ENCODE measurements around the gene PDIK1L.

Gene PDIK1L

DNA sequence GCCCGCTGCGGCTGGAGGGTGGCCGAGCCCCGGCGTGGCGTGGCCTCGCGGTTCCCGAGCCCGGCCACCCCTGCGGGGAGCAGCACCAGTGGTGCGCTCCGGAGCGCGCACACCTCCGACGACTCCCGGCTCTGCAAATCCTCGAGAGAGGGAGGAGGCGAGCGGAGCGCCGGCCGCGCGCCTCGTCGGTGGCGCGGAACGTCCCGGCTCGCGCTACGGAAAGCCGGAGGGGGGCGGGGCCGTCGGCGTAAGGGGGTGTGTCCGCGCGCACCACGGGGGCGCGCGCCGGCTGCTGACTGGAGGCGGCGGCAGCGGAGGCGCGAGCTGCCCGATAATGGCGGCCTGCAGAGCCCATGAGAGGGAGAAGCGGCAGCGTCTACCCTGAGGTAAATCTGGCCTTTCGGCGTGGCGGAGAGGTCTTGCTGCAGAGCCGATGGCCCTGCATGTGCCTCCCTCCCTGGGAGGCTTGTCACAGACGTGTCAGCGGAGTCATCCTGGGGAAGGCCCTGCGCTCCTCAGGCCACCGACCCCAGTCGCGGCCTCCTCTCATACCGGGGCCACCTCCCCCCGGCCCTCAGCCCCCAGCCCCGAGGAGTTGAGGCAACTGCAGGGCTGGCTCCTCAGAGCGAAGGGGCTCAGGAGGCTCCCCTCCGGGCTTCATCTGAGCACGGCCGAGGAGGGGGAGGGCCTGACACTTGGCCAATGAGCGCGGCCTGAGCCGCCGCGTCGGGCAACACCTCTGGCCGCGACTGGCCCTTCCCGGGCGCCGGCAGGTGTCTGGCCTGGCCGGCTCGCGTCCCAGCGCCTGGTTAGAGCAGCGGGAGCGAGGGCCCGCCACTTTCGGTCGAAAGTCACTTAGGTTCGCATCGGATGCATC is at the start of gene PDIK1L:
Gene PDIK1L (plus strand): TSS at position 295 of the 877 bp plus-strand sequence. CDS start 2,485 bp downstream, outside the sequence.
- in situ Hi-C loops (cut with MboI; ENCODE audit: low sequenced_read_pairs), result no loop called here

DNA sequence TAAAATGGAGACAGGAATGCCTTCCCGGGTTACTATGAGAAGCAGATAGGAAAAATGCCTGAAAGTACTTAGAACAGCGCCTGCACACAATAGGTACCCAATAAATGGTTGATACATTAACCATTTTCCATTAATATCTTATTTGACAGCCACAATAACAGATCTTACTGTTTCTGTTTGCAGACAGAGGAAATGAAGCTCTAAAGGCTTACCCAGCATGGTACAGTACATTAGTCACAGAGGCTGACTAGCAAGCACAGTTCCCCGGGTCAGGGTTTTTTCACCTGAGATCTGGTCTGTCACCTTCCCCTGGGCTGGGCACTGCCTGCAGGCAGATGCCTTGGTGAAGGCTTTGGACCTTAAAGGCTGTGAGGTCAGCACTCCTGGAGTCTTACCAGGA is 47.1 kb upstream of the PDIK1L start:
- in situ Hi-C loops (cut with MboI; ENCODE audit: low sequenced_read_pairs), result no loop called here

DNA sequence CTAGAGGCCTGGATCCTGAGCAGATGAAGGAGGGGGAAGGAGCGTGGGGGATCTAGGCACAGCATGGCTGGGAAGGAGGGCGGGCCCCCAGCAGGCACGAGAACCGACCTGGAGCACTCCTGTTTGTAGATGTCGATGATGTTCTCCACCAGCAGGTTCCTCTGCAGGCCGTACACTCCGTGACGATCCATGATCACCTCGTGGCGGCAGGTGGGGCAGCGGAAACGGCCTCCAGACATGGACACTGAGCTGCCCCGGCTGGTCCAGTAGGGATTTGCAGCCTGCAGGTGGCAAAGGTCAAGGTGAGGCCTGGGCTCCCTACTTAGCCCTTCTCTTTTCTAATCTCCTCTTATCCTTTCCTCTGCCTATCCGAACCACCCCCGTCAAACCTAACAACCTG is 45.5 kb upstream of the PDIK1L start:
- in situ Hi-C loops (cut with MboI; ENCODE audit: low sequenced_read_pairs), result no loop called here

DNA sequence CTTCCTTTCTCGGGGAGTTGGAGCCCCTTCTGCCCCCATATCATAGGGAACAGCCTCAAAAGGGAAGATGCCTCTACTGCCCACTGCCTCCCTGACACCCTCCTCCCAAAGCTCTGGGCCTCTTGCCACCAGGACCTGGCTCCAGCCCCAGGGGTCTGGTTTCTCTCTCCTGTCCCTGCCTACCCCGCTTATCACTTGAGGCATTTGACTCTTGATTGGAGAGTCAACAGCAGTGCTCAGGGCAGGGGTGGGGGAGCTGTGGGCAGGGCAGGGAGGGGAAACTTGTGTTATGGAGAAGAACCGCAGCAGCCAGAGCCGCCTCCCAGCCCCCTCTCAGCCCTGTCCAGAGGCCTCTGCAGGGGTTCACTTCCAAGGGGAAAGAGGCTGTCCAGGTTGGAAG is 44.8 kb upstream of the PDIK1L start:
- in situ Hi-C loops (cut with MboI; ENCODE audit: low sequenced_read_pairs), result no loop called here

DNA sequence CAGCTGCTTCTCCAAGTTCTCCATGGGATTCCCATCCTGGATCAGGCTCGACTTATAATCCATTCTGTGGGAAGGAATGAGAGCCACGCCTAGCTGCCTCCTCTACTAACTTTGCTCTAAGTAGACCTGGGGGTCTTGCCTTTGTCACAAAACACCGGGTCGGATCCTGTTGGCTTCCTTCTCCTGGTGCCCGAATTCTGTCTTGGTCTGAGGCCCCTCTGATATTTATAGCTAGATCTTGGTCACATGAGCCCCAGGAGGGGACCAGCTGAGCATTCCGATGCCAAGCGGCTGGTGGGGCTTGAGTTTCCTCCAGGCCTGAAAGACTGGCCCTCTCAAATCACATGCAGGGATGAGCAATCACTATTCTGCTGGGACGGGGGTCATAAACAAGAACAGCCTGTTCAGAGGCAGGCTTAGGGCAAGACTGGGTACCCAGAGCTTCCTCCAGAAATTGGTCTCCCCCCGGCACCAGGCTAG is 44.2 kb upstream of the PDIK1L start, which contains the start of gene TRIM63:
Gene TRIM63 (minus strand): TSS at position 199 of the 480 bp plus-strand sequence. CDS start 136 bp downstream, at position 63.
- in situ Hi-C loops (cut with MboI; ENCODE audit: low sequenced_read_pairs), result no loop called here

DNA sequence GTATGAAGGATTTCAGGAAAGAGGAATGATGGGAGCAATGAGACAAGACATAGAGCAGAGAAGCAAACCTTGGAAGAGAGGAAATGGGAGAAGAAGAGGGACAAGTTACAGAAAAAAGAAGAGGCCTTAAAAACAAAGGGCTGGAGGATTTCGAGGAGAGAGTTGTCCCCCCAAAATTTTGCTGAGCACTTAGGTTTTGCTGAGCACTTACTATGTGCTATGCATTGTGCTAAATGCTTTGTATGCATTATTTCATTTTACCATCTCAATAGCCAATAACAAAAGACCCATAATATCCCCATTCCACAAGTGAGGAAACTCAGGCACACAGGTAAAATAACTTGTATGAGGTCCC is 41.7 kb upstream of the PDIK1L start:
- in situ Hi-C loops (cut with MboI; ENCODE audit: low sequenced_read_pairs), result no loop called here

DNA sequence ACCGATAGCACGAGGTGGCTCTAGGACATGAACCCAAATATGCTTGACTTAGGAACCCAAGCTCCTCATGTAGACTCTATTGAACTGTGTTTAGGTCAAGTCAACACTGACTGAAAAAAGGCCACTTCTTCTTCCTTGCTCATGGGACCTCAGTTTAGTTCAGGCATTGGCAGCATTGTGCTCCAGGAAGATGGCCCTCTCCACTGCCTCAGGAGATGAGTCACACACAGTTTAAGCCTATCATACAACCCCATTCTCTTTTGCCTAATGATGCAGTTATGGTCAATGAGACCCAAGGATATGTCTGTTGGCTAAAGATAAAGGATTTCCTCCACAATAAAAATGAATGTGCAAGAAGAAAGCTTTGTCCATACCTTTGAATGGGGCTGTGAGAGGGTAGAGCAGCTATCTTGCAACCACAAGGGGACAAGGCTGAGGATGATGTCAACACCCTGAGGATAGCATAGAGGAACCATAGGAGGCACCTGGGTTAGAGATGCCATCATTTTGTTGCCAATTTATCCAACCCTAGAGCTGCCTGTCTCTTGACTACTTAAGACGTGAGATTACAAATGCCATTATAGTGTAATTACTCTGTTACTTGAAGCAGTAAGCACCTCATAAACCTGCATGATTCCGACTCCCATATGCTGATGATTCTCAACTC is 41.2 kb upstream of the PDIK1L start:
- in situ Hi-C loops (cut with MboI; ENCODE audit: low sequenced_read_pairs), result no loop called here

DNA sequence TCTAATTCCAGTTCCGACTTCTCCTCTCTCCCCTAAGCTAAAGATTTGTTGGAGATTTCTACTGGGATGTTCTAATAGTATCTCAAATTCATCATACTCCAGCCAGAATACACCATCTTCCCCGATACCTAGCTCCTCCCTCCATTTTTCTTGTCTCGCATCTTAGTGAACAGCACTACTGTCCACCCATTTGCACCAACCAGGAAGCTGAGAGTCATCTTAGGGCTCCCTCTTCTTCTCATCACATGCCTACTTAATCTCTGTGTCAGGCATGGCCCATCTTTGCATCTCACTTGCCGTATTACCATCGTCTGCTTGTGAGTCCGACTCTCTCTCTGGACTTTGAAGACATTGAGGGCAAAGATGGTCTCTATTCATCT is 40.7 kb upstream of the PDIK1L start:
- in situ Hi-C loops (cut with MboI; ENCODE audit: low sequenced_read_pairs), result no loop called here

DNA sequence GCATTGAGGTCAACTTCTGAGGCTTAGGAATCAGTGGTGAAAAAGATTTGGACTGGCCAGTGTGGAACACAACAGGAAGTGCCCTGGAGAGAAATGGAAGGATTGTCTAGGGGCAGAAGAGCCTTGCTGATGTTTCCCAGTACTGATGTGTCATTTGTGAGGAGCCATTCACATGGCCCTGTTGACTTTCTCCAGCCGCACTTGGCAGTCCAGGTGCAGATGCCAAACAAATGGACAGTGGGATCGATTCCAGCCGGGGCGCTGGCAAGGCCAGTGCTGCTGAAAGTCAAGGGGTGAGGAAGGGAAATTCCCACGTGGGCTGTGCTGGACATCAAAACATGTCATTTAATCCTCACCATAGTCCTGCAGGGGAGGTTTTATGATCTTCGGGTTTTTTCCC is 39.3 kb upstream of the PDIK1L start:
- in situ Hi-C loops (cut with MboI; ENCODE audit: low sequenced_read_pairs), result no loop called here

DNA sequence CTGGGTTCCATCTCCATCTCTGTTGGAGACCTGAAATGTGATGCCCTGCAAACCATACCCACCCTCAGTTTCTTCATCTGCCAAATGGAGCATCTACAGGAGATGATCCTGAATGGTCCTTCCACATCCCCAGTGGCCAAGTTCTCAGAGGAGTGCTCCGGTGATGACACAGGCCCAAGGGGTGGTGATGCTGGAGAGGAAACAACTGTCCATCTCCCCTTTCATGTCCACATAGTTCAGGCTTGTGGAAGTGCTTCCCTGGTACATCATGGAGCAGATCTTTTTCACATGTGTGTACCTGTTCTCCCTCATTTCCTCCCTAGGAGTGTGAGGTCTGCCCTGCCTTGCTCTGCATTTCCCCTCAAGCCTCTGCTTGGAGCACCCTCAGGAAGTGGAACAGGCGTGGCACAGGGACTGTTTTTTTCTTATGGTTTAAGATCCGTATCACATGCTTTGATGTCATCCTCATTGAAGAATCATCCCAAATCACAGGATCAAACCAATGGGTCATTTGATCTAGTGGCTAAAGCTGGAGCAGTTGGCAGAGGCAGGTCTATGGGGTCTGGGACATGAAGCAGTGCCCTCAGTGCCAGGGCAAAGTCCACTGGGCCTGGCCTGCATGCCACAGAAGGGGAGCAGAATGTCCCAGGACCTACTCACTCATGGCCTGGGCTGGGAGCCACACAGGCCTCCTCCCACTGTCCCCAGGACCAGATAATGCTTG is 36.0 kb upstream of the PDIK1L start:
- in situ Hi-C loops (cut with MboI; ENCODE audit: low sequenced_read_pairs), result no loop called here

DNA sequence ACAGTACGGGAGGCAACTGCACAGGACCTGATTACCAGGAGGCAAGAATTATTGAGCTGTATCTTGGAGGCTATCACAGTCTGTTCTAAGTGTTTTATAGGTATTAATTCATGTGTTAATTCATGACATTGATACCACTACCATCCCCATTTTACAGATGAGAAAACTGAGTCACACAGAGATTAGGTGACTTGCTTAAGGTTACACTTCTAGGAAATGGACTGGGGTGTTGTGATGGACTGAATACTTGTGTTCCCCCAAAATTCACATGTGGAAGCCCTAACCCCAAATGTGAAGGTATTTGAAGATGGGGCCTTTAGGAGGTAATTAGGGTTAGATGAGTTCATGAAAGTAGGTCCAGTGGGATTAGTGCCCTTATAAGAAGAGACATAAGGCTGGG is 34.1 kb upstream of the PDIK1L start:
- in situ Hi-C loops (cut with MboI; ENCODE audit: low sequenced_read_pairs), result no loop called here

DNA sequence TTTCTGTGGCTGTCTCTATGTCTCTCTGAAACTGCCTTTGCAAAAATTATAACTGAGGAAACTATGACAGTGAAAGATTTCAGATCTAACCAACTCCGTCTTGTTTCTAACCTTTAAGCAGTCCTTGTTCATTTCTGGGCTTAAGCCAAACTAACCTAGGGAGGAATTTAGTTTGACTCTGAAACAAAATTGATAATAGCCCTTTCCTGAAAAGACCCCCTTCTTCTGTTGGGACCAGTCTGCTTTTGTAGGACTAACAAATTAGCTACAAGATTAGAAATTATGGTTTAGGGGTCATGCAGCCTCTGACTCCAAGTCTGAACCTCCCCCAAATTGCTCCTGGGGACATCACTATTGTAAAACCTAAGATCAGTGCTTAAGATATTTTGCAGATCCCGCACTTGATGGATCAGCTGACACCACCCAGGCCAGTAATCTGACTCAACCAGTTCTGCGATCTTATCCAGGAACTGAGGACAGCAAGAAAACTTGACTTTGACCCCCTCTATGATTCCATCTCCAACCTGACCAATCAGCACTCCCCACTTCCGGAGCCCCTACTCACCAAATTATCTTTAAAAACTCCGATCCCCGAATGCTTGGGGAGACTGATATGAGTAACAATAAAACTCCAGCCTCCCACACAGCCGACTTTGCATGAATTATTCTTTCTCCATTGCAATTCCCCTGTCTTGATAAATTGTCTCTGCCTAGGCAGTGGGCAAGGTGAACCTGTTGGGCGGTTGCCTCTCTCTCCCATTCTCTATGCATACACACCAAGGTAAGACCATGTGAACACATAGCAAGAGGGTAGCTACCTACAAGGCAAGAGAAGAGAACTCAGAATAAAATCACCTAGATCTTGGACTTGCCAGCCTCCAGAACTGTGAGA is 33.1 kb upstream of the PDIK1L start:
- in situ Hi-C loops (cut with MboI; ENCODE audit: low sequenced_read_pairs), result no loop called here

DNA sequence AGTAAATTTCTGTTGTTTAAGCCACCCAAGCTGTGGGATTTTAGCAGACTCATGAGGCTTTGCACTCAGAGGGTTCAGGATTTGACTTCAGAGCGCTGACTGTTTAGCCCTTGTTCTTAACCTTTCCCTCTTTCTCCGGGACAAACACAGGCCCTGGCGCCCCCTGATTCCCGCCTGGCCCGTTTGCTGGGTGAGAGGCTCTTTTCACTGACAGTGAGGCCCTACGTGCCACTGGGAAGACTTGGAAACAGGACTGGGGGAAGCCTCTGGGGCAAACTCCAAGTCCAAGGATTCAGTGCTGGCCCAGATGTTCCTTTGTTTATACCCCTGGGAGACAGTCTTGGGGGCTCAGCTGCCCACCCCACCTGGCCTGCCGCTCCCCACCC is 32.5 kb upstream of the PDIK1L start:
- in situ Hi-C loops (cut with MboI; ENCODE audit: low sequenced_read_pairs), result no loop called here

DNA sequence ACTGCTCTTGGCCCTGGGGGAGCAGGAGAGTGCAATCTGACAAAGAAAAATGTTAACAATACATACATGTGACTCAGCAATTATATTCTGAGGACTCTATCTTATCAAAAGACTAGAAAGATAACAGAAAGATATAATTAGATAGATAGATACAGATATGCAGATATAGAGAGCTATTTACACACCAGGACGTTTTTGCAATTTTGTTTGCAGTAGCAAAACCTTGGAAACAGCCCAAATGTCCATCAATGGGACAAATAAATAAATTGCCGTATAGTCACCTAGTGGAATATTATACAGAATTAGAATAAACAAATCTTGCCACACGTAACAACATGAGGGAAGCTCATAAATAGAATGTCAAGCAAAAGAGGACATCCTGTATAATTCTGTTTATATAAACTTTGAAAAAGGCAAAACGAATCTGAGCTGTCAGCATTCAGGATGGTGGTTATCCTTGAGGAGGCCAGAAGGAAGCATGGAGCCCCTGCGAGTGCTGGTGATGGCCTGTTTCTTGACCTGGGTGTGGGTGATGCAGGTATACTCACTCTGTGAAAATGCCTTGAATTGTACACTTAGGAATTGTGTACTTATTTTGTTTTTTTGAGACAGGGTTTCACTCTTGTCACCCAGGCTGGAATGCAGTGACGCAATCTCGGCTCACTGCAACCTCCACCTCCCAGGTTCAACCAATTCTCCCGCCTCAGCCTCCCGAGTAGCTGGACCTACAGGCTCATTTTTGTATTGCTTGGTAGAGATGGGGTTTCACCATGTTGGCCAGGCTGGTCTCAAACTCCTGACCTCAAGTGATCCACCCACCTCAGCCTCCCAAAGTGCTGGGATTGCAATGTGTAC is 31.4 kb upstream of the PDIK1L start:
- in situ Hi-C loops (cut with MboI; ENCODE audit: low sequenced_read_pairs), result no loop called here

DNA sequence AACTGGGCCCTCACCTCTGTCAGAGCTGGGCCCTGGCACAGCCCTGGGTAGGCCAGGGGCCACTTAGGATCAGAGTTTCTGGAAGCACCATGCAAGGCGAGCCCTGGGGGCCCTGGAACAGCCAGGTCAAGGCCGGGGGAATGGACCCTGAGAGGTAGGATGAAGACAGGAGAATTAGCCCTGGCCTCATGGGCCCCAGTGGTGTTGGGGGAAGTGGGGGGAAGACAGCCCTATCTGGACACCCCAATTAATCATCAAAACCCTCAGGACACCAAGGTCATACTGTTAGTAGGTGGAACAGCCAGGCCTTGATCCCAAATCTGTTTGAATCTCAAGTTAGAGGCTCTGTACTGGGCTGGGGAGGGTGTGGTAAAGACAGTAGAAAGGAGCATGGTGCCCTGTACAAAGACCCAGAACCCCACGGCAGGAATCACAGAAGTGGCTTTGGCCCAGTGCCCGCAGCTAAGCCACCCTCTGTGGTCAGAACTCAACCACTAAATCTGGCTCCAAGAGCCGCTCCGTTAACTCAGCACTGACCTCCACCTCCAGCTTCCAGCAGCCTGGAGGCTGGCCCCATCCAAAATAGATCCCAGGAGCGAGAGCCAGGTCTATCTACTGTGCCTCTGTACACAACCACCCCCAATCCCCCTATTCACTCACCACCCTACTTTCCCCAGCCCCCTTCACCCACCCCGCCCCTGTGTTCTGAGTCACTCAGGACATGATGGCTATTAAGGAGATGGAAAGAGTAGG is 30.2 kb upstream of the PDIK1L start:
- in situ Hi-C loops (cut with MboI; ENCODE audit: low sequenced_read_pairs), result no loop called here

DNA sequence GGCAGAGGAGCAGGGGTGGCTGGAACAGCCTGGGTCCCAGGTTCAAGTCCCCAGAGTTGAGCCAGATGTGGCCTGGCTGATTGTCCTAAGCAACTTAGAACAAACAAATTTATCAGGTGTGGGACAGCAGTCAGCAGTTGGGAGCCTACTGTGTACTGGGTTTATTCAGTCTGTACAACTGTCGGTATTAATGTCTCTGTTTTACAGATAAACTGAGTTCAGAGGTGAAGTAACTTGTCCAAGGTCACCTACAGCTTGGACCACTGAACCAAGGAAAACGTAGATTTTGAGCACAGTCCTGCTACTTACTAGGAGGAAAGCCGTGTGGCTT is 29.6 kb upstream of the PDIK1L start:
- in situ Hi-C loops (cut with MboI; ENCODE audit: low sequenced_read_pairs), result no loop called here

DNA sequence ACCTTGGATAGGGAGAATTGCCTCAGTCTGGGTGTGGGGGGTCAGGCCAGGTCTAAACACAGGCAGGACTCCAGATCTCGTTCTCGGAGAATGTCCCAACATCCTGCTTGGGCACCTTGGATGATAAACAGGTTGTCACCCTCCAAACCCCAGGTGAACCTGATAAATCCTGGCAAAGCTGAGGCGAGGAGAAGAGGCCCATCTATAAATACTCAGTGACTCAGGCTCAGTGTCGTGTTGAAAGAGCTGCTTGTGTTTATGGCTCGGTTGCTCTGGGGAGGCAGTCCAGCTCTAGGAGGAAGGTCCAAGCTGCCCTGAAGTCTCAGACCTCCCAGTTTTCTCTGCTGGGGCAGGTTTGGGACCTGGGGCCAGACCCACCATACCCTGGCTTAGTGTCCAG is 28.4 kb upstream of the PDIK1L start:
- in situ Hi-C loops (cut with MboI; ENCODE audit: low sequenced_read_pairs), result no loop called here

DNA sequence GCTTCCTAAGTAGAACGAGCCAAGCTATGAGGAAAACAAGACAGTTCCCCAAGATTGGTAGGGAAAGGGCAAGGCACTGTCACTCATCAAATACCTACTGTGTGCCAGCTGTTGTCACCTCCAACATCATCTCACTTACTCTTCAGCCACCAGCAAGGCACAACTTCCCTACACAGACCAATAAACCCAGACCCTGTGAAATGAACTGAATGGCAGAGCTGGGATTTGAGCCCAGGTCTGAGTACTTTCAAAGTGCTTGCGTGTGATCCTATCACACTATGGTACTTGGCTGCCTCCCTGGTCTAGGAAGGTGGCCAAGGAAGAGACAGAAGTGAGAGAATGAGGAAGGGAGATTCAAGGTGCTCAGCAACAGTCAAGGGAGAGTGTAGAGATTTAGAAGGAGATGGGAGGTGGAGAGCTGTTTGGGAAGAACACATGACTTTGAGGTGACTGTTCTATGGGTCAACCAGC is 27.5 kb upstream of the PDIK1L start:
- in situ Hi-C loops (cut with MboI; ENCODE audit: low sequenced_read_pairs), result no loop called here

DNA sequence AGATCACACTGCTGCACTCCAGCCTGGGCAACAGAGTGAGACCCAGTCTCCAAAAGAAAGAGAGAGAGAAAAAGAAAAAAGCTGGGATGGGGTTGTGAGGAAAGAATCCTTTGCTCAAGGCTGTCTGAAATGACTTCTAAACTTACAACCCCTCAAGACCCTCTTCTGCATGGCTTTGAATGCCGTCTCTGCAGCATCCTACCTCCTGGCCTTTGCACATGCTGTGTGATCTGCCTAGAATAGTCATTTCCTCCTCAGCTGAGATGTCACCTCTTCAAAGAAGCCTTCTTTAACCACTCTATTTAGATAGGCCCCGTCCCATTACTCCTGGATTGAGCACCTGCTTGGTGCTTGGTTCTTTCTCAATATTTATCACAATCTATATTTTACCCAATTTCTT is 26.8 kb upstream of the PDIK1L start:
- in situ Hi-C loops (cut with MboI; ENCODE audit: low sequenced_read_pairs), result no loop called here

All from HL-60/S4 (cell line).